Measurements from ENCODE around the gene LYSMD3. TPM values are rescaled to one million over a fixed set of nuclear protein-coding genes. Genes with fewer than 3 reads are reported as not detected.

Gene LYSMD3
- total RNA-seq, 2 donors from 2014 or later = 11.8 to 18.0 TPM

- TF ChIP-seq CTCF (IDR thresholded peaks at IDR 0.05) = no peak
- TF ChIP-seq POLR2A (IDR thresholded peaks at IDR 0.05) = no peak
- TF ChIP-seq POLR2AphosphoS5 (IDR thresholded peaks at IDR 0.05) = no peak
- DNase-seq (ENCODE audit: low spot score) = no peak
- Histone ChIP-seq H3K27me3 (replicated peaks; ENCODE audit: insufficient read depth) (no peaks in the 10 kb centered on the region), H3K36me3 (no peaks in the 10 kb centered on the region), H3K4me3 (no peak overlapping the region), H3K9me3 (no peaks in the 10 kb centered on the region), H3K27ac (no peak overlapping the region), H3K4me1 (replicated peaks) (no peaks in the 10 kb centered on the region)
- 94% methylated on average over 1 of the region's 1 CpG for WGBS
- intact Hi-C loops (cut with DNase I) = no loop called here
Observed at GRCh38 chr5:90495146-90495545, 34.2 kb downstream of the LYSMD3 start.

GRCh38 chr5:90494043-90494442 lies 35.3 kb downstream of the LYSMD3 start:
- no peak overlapping the region for H3K27ac ChIP-seq
- H3K4me3 ChIP-seq = no peak overlapping the region
- H3K36me3 ChIP-seq = no peaks in the 10 kb centered on the region
- no peaks in the 10 kb centered on the region for H3K9me3 ChIP-seq
- H3K4me1 ChIP-seq (replicated peaks) = no peaks in the 10 kb centered on the region
- intact Hi-C loops (cut with DNase I) = no loop called here
- DNase-seq (ENCODE audit: low spot score) = no peak
- TF ChIP-seq CTCF (IDR thresholded peaks at IDR 0.05) = no peak
- no peak for TF ChIP-seq POLR2A (IDR thresholded peaks at IDR 0.05)
- TF ChIP-seq POLR2AphosphoS5 (IDR thresholded peaks at IDR 0.05) = no peak
- no peaks in the 10 kb centered on the region for H3K27me3 ChIP-seq (replicated peaks; ENCODE audit: insufficient read depth)

- DNase-seq (ENCODE audit: low spot score) = no peak
- 27% methylated on average over 2 of the region's 2 CpGs for WGBS
- no peaks in the 10 kb centered on the region for H3K27me3 ChIP-seq (replicated peaks; ENCODE audit: insufficient read depth)
- no peaks in the 10 kb centered on the region for H3K9me3 ChIP-seq
- intact Hi-C loops (cut with DNase I) = no loop called here
- no peak overlapping the region for H3K4me3 ChIP-seq
- H3K27ac ChIP-seq = no peak overlapping the region
- TF ChIP-seq POLR2A (IDR thresholded peaks at IDR 0.05) = no peak
- TF ChIP-seq POLR2AphosphoS5 (IDR thresholded peaks at IDR 0.05) = no peak
- TF ChIP-seq CTCF (IDR thresholded peaks at IDR 0.05) = no peak
- no peaks in the 10 kb centered on the region for H3K4me1 ChIP-seq (replicated peaks)
- no peaks in the 10 kb centered on the region for H3K36me3 ChIP-seq
Observed at GRCh38 chr5:90488791-90489190, 40.6 kb downstream of the LYSMD3 start.

- TF ChIP-seq CTCF (IDR thresholded peaks at IDR 0.05) (no peak), POLR2AphosphoS5 (IDR thresholded peaks at IDR 0.05) (no peak), POLR2A (IDR thresholded peaks at IDR 0.05) (no peak)
- Histone ChIP-seq H3K36me3 (no peaks in the 10 kb centered on the region), H3K27me3 (replicated peaks; ENCODE audit: insufficient read depth) (no peaks in the 10 kb centered on the region), H3K4me1 (replicated peaks) (no peaks in the 10 kb centered on the region), H3K4me3 (no peak overlapping the region), H3K9me3 (no peaks in the 10 kb centered on the region), H3K27ac (no peak overlapping the region)
- intact Hi-C loops (cut with DNase I) = no loop called here
- no peak for DNase-seq (ENCODE audit: low spot score)
- WGBS = 63% methylated on average over 3 of the region's 3 CpGs
Observed at GRCh38 chr5:90484540-90484939, 44.8 kb downstream of the LYSMD3 start.

GRCh38 chr5:90483206-90483605 lies 46.2 kb downstream of the LYSMD3 start:
- H3K27me3 ChIP-seq (replicated peaks; ENCODE audit: insufficient read depth) = no peaks in the 10 kb centered on the region
- H3K4me1 ChIP-seq (replicated peaks) = no peaks in the 10 kb centered on the region
- intact Hi-C loops (cut with DNase I) = no loop called here
- H3K9me3 ChIP-seq = no peaks in the 10 kb centered on the region
- H3K4me3 ChIP-seq = no peak overlapping the region
- H3K27ac ChIP-seq = no peak overlapping the region
- TF ChIP-seq POLR2AphosphoS5 (IDR thresholded peaks at IDR 0.05) (no peak), POLR2A (IDR thresholded peaks at IDR 0.05) (no peak), CTCF (IDR thresholded peaks at IDR 0.05) (no peak)
- WGBS = 91% methylated on average over 8 of the region's 8 CpGs
- no peaks in the 10 kb centered on the region for H3K36me3 ChIP-seq
- no peak for DNase-seq (ENCODE audit: low spot score)

Measured in prostate gland (tissue), 2 donors.